ENCODE results near the gene MPST.

MPST gene

GRCh38 chr22:37023743-37024338 lies 4.3 kb downstream of the MPST start:
- DNase-seq: no peak

- no peak for DNase-seq
These were observed 5.0 kb downstream of the MPST start for GRCh38 chr22:37024339-37025157.

DNA sequence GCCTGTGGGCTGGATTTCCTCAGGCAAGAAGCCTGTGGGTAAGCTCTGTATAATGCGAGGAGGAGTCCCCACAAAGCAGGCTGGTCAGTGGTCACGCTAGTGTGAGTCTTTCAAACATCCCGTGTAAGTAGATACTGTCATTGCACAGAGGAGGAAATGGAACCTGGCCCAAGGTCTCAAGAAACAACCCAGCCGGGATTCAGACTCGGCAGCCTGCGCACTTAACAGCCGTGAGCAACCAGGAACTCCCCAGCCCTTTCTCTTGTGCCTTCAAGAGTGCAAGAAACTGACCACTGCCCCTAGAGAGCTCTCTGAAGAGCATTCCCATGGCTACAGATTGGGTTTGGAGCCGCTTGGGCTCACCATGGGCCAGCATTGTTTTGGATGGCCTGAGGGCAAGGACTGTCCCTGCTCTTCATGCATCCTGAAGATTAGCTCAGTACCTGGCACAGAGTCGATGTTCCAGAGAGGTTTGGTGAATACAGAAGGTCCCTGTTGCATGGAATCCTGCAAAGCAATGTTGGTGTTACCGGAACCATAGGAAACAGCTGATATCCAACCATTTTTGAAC lies 6.0 kb downstream of the MPST start:
- DNase-seq: no peak

DNA sequence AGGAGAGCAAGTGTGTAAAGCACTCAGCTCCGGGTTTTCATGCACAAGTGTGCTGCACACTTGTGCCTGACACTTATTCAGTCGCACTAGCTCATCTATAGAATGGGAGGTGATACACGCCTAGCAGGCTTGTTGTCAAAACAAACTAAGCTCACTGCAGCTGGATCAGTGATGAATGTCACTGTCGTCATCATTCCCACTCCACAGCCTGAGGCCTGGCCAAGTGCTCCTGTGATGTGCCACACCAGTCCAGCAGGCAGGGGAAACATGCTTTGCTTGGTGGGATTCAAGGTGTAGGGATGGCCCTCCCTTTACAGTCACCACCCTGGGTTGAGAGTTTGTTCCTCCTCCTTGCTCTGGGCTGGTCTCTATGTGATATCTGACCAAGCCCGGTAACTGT lies 6.8 kb downstream of the MPST start:
- DNase-seq: no peak

DNA sequence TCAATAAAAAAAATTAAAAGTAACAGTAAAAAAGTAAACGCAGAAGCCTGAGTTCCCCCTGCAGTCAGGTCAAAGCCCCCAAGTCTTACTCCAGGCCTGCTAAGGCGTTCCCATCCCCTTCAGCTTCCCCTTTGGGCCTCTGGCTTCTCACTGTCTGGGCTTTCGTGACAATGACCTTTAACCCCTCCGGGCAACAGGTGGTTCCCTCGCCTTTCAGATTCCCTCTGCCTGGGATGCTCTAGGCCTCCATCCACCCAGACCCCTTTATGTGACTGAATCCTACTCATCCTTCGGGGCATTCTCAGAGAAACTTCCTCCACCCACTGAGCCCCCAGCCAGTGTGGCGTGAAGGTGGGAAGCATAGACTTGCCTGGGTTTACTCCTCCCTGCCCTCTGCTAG lies 8.0 kb downstream of the MPST start:
- no peak for DNase-seq

GRCh38 chr22:37028692-37029674 lies 9.4 kb downstream of the MPST start:
- no peak for DNase-seq

- DNase-seq: no peak
These were observed 11.2 kb downstream of the MPST start for GRCh38 chr22:37030560-37031281.

DNA sequence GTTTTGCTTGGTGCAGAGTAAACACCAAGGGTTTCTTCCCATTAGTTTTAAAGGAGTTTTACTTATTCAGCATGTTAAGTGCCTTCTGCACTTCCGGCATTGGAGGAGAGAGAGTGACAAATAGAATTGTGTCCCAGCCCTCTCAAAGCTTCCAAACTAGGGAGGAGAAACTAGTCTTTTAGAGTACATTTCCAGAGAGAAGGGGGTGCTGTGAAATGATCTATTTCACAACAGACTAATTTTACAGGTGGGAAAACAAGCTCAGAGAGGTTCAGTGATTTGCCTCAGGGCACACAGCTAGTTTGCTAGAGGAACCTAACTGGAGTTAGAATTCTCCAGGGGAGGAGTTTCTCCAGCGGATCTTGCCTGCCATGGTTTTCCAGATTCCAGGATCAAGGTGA lies 12.6 kb downstream of the MPST start:
- no peak for DNase-seq

GRCh38 chr22:37032535-37033460 lies 13.3 kb downstream of the MPST start:
- DNase-seq: no peak

DNA sequence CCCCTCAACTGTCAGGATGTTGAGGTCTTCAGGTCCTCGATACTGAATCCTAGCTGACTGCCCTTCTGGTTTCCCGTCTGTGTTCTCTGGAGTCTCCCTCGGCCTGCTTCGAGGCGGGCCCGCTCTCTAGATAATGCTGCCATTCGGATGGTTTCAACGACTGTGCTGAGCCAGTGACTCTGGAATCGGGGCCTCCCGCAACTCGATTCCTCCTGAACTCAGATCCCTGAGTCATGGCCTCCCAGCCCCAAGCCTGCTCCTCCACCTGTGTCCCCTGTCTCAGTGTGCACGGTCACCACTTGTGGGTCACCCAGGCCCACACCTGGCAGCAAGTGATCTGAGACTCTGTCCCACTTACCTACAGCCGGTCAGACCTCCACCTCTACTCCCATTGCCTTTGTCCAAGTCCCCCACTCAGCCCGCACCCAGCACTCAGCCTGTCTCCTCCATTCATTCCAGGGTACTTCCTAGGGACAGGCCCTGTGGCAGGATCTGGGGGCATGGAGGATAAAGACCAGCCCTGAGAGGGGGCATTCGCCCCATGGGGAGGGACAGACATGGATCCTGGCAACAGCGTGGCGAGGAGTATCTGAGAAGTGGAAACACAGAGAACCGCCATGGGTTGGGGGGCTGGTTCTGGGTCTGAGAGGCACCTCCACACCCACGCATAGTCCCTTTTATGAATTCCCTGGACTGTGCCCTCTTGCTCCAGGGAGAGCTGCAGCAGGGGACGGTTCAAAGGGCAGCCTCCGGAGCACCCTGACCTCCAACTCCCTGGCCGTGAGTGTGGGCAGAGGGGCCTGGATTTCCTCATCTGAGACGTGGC lies 14.3 kb downstream of the MPST start:
- DNase-seq: no peak

- DNase-seq: no peak
These were observed 17.3 kb downstream of the MPST start for GRCh38 chr22:37036655-37037377.

GRCh38 chr22:37037669-37038068 lies 18.1 kb downstream of the MPST start:
- DNase-seq: no peak

GRCh38 chr22:37039466-37039865 lies 19.9 kb downstream of the MPST start:
- no peak for DNase-seq

GRCh38 chr22:37043209-37043827 lies 23.8 kb downstream of the MPST start:
- no peak for DNase-seq

GRCh38 chr22:37043828-37044538 lies 24.4 kb downstream of the MPST start:
- DNase-seq: peak; percentile 71

- DNase-seq: no peak
These were observed 25.4 kb downstream of the MPST start for GRCh38 chr22:37044634-37045625.

DNA sequence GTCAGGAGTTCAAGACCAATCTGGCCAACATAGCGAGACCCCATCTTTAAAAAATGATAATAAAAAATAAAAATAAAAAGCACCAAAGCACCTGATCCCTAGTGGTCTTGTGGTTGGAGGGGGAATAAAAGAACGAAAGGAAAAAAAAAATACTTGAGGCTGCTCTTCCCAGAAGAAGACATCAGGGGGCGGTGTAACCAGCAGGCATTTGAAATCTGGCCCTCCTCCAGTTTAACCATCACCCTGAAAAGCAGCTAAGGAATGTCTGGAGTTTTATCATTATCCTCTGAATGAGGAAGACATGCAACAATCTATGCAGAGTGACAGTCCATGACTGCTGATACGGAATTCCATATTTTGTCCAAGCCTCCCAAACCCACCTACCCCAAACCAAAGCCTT lies 26.4 kb downstream of the MPST start:
- no peak for DNase-seq

Data from NCI-H1436 (cell line).